Cardiac fibroblast (primary cell): ENCODE data around the gene STAB2.

Source experiments
- DNase-seq, 2 donors: peaks; one replicate each; pipeline versions ENCODE4 v3.0.0 to v3.0.0-alpha.2; 2010; ENCODE audit warnings: low read depth in 2 of 2
- H3K4me3 ChIP-seq, 2 donors: replicated peaks in 1 of 2; 1 replicate in 1 of 2; 2 replicates in 1 of 2; pipeline ENCODE4 v1.5.1; 2011; ENCODE audit warnings: low read depth in 2 of 2, low read length in 2 of 2, mild to moderate bottlenecking in 2 of 2, moderate library complexity in 1 of 2
- CTCF ChIP-seq: IDR thresholded peaks from one replicate; pipeline ENCODE4 v1.5.1; 2011; ENCODE audit warnings: low read depth, mild to moderate bottlenecking, low read length, inconsistent platforms

STAB2 gene

DNA sequence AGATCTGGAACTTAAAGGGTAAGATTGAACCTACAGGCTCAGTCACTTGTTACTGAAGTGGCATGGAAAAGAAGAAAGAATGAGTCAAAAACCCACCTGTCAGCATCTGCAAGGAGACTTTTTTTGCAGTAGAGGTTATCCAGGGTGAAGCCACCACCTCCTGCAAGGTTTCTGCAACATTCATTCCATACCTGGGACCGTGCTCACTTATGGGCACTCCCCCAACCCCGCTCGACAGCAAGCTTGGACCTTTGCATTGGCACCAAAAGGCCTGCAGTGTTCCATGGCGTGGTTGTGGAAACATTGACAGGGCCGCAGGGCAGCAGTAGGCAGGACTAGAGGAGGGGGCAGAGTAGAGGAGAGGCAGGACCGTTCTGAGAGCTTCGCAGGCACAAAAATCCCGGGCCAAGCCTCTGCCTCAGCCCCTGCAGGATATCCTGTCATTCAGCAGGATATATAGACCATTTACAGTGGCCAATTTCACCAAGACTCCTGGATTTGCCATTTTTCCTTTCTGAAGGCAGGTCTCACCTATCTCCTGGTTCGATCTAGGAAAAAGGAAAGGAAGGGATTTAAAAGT, at the start of gene STAB2:
Gene STAB2, plus strand, starts transcription at position 483 of the 580 bp plus-strand sequence. CDS start 204 bp downstream, outside the sequence.
- TF ChIP-seq CTCF, result no peak
- no peak for DNase-seq
- no peak within 1 kb of the TSS for H3K4me3 ChIP-seq

- no peak for DNase-seq
- no peak for TF ChIP-seq CTCF
- H3K4me3 ChIP-seq, result no peak overlapping the region
Observed at GRCh38 chr12:103538397-103538796, 48.7 kb upstream of the STAB2 start.

GRCh38 chr12:103540319-103540718, 46.8 kb upstream of the STAB2 start:
- no peak for TF ChIP-seq CTCF
- no peak for DNase-seq
- H3K4me3 ChIP-seq, result no peak overlapping the region

GRCh38 chr12:103542078-103542477, 45.0 kb upstream of the STAB2 start:
- no peak overlapping the region for H3K4me3 ChIP-seq
- no peak for TF ChIP-seq CTCF
- no peak for DNase-seq

DNA sequence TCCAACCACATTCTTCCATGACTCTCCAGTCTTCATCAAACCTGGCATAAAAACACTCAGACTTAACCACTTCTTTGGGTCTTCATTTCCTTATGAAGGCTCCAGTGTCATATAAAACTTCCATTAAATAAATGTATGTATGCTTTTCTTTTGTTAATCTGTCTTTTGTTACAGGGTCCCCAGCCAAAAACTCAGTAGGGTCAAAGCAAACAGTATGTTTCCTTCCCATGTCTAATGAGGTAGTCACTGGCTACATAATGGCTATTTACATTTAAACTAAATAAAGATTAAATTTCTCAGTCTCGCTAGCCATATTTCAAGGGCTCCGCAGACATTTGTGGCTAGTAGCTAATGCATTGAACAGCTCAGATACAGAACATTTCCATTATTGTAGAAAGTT, 40.1 kb upstream of the STAB2 start:
- DNase-seq, result no peak
- H3K4me3 ChIP-seq, result no peak overlapping the region
- TF ChIP-seq CTCF, result no peak

DNA sequence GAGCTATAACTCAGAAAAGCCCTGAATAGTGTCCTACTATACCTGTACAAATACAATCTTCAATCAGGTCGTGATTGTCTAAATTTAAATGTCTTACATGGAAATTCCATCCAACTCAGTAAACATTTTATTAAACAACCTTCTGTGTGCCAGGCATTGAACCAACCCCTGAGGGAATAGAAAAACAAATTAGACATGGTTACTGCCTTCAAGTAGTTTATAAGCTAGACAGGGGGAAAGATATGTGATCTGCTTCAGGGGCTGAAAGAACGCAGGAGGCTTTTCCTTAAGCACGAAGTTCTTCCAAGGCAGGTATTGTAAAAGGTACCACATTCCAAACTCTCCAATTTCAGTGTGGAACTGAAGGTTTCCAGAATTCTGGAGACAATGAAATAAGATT, 39.7 kb upstream of the STAB2 start:
- TF ChIP-seq CTCF, result no peak
- DNase-seq, result no peak
- no peak overlapping the region for H3K4me3 ChIP-seq

- no peak overlapping the region for H3K4me3 ChIP-seq
- TF ChIP-seq CTCF, result no peak
- no peak for DNase-seq
Observed at GRCh38 chr12:103547929-103548328, 39.1 kb upstream of the STAB2 start.
